Germinal center (tissue), 1 donor: Measurements from ENCODE around the gene SLC39A9.
A peak's percentile ranks its signal among the peaks of the same experiment; 100 is the strongest.
"Not testable (repeated sequence)": the region's sequence is repeated elsewhere in the genome, so short reads cannot be mapped to it uniquely, and the experiment has no call there.

Experiments
- DNase-seq: peaks from one replicate; pipeline ENCODE4 v3.0.0; 2012; ENCODE audit warnings: mixed read lengths, low spot score

SLC39A9 gene

GRCh38 chr14:69475194-69475818 lies 76.8 kb downstream of the SLC39A9 start:
- peak; percentile 52 for DNase-seq

DNA sequence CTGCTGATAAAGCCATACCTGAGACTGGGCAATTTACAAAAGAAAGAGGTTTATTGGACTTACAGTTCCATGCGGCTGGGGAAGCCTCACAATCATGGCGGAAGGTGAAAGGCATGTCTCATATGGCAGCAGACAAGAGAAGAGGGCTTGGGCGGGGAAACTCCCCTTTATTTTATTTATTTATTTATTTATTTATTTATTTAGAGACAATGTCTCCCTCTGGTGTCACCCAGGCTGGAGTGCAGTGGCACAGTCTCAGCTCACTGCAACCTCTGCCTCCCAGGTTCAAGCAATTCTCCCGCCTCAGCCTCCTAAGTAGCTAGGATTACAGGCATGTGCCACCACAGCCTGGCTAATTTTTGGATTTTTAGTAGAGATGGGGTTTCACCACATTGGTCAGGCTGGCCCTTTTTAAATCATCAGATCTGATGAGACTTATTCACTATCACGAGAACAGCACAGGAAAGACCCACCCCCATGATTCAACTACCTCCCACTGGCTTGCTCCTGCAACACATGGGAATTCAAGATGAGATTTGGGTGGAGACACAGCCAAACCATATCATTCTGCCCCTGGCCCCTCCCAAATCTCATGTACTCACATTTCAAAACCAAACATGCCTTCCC lies 78.4 kb downstream of the SLC39A9 start:
- not testable (repeated sequence) for DNase-seq

GRCh38 chr14:69478055-69478454 lies 79.6 kb downstream of the SLC39A9 start:
- not testable (repeated sequence) for DNase-seq

DNA sequence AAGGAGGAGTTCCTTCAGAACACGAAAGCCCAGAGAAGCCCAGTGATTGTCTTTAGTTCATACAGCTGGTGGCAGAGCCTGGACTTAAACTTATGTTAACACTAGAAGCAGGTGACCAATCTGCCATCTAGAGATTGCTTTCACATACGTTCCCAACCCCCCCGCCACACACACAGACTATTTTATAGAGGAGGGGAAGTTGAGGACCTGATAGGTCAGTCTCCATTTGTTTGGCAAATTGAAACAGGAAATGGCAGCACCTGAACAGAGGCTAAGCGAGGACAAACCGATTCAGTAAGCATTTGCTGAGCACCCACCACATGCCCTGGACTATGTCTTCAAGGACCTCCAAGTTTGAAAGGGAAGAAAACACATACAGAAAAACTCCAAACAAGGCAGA lies 81.2 kb downstream of the SLC39A9 start:
- no peak for DNase-seq

GRCh38 chr14:69480136-69480535 lies 81.6 kb downstream of the SLC39A9 start:
- no peak for DNase-seq

DNA sequence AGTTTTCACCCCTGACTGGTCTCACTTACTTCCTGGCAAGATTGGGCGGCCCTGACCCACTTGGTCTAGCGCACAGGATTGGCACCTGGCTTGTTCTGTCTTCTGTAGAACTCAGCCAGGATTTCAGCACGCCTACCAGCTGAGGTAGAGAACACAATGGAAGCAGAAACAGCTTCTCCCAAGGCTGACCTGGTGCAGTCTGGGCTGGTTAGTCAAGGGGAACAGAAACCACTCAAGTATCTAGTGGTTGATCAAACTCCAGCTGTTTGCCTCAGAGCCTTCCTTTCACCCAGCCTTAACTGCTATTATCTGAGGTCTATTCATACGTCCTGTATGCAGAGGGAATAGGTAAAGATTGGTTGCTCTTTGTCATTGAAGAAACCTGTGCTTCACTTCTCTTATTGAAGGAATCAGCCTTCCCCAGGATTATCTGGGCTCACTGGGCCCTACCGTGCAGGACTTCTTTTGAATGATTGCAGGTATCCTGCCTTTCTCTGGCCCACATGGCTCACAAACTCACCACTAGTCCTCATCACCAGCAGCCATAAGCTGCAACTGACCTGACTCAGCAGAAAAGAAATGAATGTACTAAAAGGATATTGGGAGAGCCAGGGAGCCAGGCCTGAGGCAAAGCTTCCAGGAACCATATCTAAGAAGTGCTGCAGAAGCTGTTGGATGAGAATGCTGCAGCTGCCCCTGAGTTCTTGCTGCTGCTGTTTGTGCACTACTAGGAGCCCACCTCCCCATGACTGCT lies 83.5 kb downstream of the SLC39A9 start:
- DNase-seq = peak; percentile 41

- DNase-seq = peak; percentile 23
Observed at GRCh38 chr14:69483765-69484443, 85.4 kb downstream of the SLC39A9 start.

DNA sequence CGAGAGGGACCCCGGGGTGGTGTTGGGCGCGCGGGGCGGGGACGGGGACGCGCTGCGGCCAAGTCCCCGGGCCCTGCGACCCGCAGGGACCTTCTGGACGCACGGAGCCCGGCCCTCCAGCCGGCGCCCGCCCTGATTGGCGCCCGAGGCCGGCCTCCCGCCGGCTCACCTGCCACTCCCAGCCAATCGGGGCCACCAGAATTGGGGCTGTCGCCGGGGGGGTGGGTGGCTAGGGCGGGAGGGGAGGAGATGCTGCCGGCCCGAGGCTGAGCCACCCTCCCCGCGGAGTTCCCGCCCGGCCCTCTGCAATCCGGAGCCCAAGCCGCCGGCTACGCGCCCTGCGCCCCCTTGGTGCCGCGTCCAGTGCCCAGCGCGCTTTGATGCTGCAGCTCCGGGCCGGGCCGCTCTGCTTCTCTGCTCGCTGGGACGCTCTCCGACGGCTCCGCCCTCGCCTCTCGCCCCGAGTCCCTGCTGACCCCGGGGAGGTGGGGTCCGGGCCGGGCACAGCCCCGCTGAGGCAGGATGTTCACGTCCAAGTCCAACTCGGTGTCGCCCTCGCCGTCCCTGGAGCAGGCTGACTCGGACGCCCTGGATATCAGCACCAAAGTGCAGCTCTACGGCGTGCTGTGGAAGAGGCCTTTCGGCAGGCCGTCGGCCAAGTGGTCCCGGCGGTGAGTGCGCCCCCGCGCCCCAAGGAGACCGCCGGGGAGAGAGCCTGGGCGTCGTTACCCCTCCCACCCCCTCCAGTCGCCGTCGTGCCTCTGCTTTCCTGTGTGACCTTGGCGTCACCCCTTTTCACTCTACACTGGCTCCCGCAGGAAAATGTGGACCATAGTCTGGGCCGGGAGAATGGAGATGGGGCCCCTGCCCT lies 86.2 kb downstream of the SLC39A9 start, which contains the start of gene PLEKHD1:
TSS of gene PLEKHD1 (plus strand) at position 285 of the 871 bp plus-strand sequence. CDS start at position 523, 238 bp downstream.
- DNase-seq = peak; percentile 22

DNA sequence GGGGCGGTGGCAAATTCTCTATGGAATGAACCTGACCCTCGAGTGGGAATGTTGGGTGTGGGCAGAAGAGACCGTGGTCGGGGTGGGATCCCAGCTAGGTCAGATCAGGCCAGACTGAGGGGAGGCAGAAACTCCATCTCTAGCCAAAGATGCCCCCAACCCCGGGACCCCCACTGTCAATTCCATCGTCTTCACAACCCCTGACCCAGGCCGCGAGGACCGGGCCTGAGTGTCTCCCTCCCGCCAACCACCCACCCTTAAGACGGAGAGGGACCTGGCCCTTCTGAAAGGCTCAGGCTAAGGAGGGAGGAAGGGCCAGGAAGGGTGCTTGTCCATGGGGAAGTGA lies 86.8 kb downstream of the SLC39A9 start:
- DNase-seq = no peak

DNA sequence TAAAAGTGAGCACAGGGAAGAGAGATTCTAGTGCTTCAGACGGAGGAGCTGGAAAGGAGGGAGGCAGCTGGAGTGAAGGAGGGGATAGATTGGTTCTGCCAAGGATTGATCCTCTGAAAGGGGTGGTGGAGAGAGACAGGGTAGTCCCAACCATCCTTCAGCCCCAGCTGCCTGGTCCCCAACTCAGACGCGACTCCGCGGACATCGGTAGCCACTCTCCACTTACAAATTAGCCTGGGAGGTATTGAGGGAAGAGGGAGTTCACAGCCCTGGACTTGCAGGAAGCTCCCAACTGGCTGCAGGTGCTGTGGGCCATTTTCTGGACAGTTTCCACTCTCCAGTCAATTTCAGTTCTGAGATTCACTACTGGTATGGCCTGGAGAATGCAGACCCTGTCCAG lies 87.2 kb downstream of the SLC39A9 start:
- no peak for DNase-seq

GRCh38 chr14:69487226-69487625 lies 88.7 kb downstream of the SLC39A9 start:
- DNase-seq = no peak

DNA sequence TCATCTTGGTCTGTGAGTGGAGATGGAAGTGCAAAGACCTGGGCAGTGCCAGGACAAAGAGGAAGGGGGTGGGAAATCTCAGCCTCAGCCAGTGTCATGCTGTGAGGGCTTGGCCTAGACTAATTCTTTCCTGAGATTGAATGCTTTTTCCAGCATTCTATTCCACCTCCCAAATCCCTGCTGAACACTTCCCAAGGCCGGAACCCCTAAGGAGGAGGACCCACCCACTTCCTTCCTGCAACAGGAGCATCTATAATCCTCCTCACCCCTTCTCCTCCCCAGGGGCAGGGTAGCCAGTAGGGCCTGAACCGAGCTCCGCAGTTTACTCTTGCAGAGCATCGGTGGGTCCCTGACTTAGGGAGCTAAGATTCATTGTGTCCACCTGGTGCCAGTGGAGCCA lies 89.3 kb downstream of the SLC39A9 start:
- DNase-seq = no peak

GRCh38 chr14:69489495-69489894 lies 91.0 kb downstream of the SLC39A9 start:
- DNase-seq = no peak

- DNase-seq = no peak
Observed at GRCh38 chr14:69490219-69490918, 91.9 kb downstream of the SLC39A9 start.

GRCh38 chr14:69491193-69491592 lies 92.7 kb downstream of the SLC39A9 start:
- DNase-seq = no peak

DNA sequence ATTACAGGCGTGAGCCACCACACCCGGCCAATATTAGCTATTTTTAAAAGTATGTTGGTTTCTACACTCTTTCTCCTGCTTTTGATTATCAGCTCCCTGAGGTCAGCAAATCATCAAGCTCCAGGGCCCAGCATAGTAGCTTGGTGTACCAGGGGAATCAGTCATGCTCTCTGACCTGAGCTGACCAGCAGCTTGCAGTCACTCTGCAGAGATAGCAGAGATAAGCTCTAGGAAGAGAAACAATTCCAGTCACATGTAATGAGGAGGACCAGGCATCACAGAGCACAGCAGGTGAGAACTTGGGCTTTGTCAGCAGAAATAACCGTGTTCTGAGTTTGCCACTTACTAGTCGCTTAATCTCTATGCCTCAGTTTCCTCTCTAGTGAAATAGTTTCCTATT lies 94.5 kb downstream of the SLC39A9 start:
- DNase-seq = no peak

DNA sequence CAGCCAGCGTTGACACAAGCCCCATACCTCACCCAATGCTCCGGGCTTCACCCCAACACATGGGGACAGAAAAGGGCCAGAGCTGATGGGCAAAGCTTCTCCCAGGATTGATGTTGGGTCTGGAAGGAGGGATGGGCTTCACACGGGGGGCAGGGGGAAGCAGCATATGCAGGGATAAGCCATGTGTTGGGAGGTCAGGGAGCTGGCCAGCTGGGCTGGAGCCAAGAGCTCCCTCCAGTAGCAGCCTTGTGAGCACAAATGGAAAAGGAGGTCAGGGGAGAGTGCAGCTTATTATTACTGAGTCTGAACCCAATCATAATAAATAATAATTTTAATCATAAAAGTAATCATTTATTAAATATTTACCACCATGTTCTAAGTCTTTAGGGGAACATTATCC lies 95.3 kb downstream of the SLC39A9 start:
- DNase-seq = no peak

- DNase-seq = no peak
Observed at GRCh38 chr14:69495341-69495921, 96.9 kb downstream of the SLC39A9 start.

GRCh38 chr14:69497866-69498265 lies 99.4 kb downstream of the SLC39A9 start:
- not testable (repeated sequence) for DNase-seq

DNA sequence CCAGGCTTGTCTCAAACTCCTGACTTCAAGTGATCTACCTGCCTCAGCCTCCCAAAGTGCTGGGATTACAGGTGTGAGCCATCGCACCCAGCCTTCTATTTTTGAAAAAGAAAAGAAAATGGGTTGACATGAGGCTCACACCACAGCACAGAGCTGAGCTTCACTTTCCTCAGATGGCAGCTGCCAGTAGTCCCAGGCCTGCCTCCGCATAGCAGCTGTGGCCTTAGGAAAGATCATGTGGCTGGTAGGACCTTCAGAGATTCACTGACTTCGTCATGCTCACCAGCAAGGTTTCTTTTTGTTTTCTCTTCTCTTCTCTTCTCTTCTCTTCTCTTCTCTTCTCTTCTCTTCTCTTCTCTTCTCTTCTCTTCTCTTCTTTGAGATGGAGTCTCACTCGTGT lies 99.8 kb downstream of the SLC39A9 start:
- DNase-seq = not testable (repeated sequence)

DNA sequence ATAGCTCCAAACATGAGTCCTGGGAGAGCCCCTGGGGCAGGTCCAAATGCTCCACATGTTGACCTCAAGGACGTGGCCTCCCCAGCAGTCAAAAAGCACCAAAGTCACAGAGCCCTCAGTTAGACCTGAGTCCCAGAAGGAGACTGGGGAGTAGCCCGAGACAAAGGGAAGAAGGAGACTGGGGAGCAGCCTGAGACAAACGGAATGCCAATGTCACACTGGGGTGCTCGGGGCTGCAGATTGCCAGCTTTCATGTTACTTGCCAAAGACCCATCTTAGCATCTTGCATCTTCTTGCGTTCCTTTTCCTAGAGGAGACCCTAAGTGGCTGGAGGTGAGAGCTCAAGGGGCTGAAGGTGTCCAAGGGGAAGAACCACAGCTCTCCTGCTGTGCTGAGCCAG lies 100.9 kb downstream of the SLC39A9 start:
- no peak for DNase-seq
